SK-MEL-5 (cell line): ENCODE data around the gene ADIG. TPM values are rescaled to one million over a fixed set of nuclear protein-coding genes. Genes with fewer than 3 reads are reported as not detected.
"Not testable (repeated sequence)": the region's sequence is repeated elsewhere in the genome, so short reads cannot be mapped to it uniquely, and the experiment has no call there.

ENCODE experiments used
- DNase-seq: peaks from one replicate; pipeline ENCODE4 v3.0.0-alpha.2; 2016; ENCODE audit warnings: low read depth, low spot score
- in situ Hi-C: cut with HindIII; loops from 2 replicates; pipeline ENCODE4 v1.10.0; 2016; ENCODE audit warnings: low sequenced_read_pairs, high pct_unique_total_duplicates, low pct_unique_long_range_greater_than_20kb
- total RNA-seq: library from RNA; depleted of rRNA; stranded (reverse); fragments of >200 nt; shearing (Covaris generic); gene quantifications from 2 replicates; pipeline ENCODE4 v1.2.3, GENCODE V29; 2014

Gene ADIG
- total RNA-seq, 1 experiment from 2014 or later, result not detected

GRCh38 chr20:38591474-38592410 is 10.7 kb downstream of the ADIG start:
- in situ Hi-C loops, result no loop called here
- no peak for DNase-seq

DNA sequence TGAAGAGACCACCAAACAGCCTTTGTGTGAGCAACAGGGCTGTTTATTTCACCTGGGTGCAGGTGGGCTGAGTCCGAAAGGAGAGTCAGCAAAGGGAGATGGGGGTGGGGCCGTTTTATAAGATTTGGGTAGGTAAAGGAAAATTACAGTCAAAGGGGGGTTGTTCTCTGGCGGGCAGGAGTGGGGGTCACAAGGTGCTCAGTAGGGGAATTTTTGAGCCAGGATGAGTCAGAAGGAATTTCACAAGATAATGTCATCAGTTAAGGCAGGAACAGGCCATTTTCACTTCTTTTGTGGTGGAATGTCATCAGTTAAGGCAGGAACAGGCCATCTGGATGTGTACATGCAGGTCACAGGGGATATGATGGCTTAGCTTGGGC is 11.4 kb downstream of the ADIG start:
- in situ Hi-C loops, DNase-seq: not testable (repeated sequence)

GRCh38 chr20:38594281-38594680 is 13.3 kb downstream of the ADIG start:
- DNase-seq, in situ Hi-C loops: not testable (repeated sequence)

DNA sequence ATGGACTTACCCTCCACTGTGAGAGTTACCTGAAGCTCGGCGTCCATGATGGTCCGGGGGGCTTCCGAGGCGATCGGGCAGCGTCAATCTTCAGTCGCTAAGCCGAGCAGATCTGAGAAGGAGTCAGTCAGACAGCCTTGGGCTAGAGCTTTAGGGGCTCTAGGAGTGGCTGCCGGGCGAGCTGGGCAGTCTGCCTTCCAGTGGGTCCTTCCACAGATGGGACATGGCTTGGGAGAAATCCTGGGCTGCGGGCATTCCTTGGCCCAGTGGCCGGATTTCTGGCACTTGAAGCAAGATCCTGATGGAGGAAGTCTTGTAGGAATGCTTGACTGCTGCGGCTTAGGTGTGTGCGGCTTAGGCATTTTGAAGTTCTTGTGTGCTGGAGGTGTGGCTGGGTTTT is 14.9 kb downstream of the ADIG start:
- DNase-seq, in situ Hi-C loops: not testable (repeated sequence)

DNA sequence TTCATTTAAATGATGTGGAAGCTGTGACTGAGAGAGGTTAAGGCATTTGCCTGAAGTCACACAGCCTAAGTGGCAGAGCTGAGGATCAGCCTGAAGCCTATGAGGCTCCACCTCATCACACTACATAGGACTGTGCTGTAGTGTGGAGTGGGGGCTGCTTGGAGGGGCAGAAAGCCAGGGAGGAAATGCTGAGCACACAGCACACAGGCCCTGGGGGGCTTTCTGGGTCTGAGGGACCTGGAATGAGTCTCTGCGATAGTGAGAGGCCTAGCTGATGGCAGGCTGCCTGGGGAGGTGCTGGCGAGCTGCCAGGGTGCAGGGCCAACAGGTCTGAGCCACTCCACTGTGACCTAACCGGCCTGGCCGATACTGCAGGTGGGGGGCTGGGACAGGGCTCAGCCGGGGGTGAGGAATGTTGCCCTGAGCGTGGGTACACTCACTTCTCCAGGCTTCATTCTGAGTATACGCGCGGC is 18.4 kb downstream of the ADIG start:
- no peak for DNase-seq
- in situ Hi-C loops, result no loop called here

DNA sequence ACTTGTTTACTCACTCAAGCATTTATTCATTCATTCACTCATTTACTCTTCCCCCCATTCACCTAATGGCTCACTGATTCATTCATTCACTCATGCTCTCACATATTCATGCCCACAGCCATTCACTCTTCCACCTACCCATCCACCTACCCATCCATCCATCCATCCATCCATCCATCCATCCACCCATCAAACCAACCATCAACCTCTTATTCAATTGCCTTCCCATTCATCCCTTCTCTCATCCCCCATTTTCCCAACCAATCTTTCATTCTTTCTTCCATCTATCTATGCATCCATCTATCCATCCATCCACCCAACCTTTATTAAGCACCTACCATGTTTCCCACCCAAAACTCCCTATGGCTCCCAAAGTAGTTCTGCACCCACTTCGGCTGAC is 19.1 kb downstream of the ADIG start:
- in situ Hi-C loops, result no loop called here
- DNase-seq, result no peak

GRCh38 chr20:38601216-38602184 is 20.5 kb downstream of the ADIG start, which contains the start of gene ARHGAP40:
ARHGAP40 (plus strand) TSS chr20:38601809.
- no peak for DNase-seq
- in situ Hi-C loops, result no loop called here

DNA sequence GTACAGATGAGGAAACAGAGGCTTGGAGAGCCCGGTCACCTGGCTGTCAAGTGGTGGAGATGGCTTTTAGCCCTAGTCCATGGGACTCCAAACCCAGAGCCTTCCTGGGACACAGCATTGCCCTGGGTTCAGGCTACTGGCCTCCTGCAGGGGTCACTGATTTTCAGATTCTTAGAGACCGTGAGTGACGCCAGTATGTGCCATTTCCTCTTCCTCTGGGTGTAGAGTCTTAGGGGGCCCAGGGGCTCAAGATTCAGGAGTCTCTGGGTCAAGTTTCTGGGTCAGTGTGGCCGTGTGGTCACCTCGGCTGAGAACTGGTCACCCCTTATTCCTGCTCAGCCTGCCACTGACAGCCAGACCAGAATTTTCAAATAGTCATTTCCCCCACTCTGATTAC is 21.2 kb downstream of the ADIG start:
- in situ Hi-C loops, result no loop called here
- DNase-seq, result no peak

DNA sequence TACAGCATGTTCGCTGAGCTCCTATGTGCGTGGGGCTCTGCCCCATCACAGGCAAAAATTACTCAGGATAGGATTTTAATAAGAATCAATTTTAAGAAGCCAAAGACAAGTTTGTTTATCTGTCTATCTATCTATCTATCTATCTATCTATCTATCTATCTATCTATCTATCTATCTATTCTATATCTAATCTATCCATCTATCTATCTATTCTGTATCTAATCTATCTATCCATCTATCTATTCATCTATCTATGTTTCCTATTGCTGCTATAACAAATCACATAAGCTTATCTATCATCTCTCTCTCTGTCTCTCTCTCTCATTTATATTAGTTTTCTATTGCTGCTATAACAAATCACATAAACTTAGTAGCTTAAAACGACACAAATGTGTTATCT is 22.3 kb downstream of the ADIG start:
- in situ Hi-C loops, result no loop called here
- no peak for DNase-seq

DNA sequence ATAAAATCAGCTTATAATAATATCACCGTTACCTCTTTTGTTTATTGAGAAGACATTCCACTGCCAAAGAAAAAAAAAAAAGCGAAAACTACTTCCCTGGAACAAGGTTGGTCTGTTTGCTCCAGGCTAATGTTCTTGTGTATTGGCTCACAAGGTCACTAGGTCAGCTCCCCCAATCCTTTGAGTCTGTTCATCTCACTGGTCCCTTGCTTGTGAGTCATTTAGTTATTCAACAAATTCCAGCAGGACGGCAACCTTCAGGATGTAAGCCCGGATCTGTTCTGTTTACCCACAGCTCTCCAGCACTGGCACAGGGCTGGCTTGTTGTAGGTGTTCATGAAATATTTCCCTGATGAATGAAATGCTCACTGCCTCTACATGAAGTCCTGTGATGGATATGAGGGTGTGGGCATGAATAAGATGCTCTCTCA is 23.9 kb downstream of the ADIG start:
- peak; percentile 42 for DNase-seq
- in situ Hi-C loops, result no loop called here

- in situ Hi-C loops, result no loop called here
- DNase-seq, result no peak
Measured at GRCh38 chr20:38607351-38607750, 26.4 kb downstream of the ADIG start.

DNA sequence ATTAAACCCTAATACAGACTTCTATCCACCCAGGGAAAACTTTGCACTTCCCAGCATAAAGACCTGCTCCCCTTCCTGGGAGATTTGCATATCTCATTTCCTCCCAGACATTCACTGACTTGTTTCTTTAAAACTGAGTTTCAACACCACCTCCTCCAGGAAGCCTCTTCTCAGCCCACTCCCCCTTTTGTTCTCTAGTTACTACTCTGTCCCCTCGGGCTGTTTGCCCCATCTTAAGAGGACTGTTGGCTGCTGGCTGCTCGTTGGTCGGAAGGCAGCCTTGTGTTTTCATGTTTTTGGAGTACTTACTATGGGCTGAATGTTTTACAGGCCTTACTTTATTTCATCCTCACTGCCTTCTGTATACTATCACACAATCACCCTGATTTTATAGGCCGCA is 27.2 kb downstream of the ADIG start:
- in situ Hi-C loops, result no loop called here
- DNase-seq, result no peak

- no peak for DNase-seq
- in situ Hi-C loops, result no loop called here
Measured at GRCh38 chr20:38609815-38610214, 28.8 kb downstream of the ADIG start.

DNA sequence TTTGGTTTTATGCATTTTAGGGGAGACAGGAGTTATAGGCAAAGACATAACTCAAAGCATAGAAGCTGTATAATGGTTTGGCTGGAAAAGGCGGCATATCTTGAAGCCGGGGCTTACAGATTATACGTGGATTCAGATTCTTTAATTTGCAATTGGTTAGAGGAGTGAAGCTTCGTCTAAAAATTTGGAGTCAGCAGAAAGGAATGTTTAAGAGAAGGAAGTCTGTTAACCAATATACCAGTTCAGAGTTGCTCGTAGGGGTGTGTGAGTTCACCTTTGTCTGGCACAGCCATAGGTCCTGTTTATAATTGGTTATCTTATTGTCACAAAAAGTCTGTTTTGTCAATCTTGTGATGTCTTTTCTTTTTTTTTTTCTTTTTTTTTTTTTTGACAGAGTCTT is 29.5 kb downstream of the ADIG start:
- no peak for DNase-seq
- in situ Hi-C loops, result no loop called here

GRCh38 chr20:38612751-38613515 is 31.9 kb downstream of the ADIG start:
- in situ Hi-C loops, result no loop called here
- DNase-seq, result no peak

GRCh38 chr20:38615283-38615682 is 34.3 kb downstream of the ADIG start:
- no peak for DNase-seq
- in situ Hi-C loops, result no loop called here

GRCh38 chr20:38616457-38616856 is 35.5 kb downstream of the ADIG start:
- in situ Hi-C loops, result no loop called here
- DNase-seq, result no peak
